CD14-positive monocyte (primary cell): ENCODE data around the gene RNU6-8. TPM values are rescaled to one million over a fixed set of nuclear protein-coding genes. Genes with fewer than 3 reads are reported as not detected.

Experiments
- DNase-seq, 3 donors: peaks; one replicate each; pipeline ENCODE4 v3.0.0-alpha.2; 2011 to 2022
- H2AFZ ChIP-seq: 2 replicates; pipeline ENCODE4 v1.6.0; 2012; ENCODE audit warnings: mild to moderate bottlenecking, low read depth, low read length, inconsistent platforms; ENCODE audit not compliant: insufficient read depth, poor library complexity, severe bottlenecking
- H3K27ac ChIP-seq, 2 donors: 1 replicate in 1 of 2; 2 replicates in 1 of 2; pipeline ENCODE4 v1.5.1; 2012 to 2013; ENCODE audit warnings: low read length in 2 of 2, control low read depth in 1 of 2, inconsistent platforms in 1 of 2, low read depth in 1 of 2, mild to moderate bottlenecking in 1 of 2
- H3K27me3 ChIP-seq, 2 donors: one replicate each; pipeline versions ENCODE4 v1.6.0 to v1.6.1; 2011 to 2013; ENCODE audit warnings: low read length in 2 of 2; ENCODE audit not compliant: control insufficient read depth in 2 of 2, insufficient read depth in 2 of 2
- H3K36me3 ChIP-seq, 2 donors: replicated peaks in 1 of 2; 1 replicate in 1 of 2; 2 replicates in 1 of 2; pipeline versions ENCODE4 v1.5.1 to v1.6.1; 2012 to 2013; ENCODE audit warnings: low read length in 2 of 2, control low read depth in 1 of 2, inconsistent platforms in 1 of 2, mild to moderate bottlenecking in 1 of 2; ENCODE audit not compliant: insufficient read depth in 2 of 2, control insufficient read depth in 1 of 2
- H3K4me1 ChIP-seq, 2 donors: 1 replicate in 1 of 2; 2 replicates in 1 of 2; pipeline versions ENCODE4 v1.5.1 to v1.6.1; 2012 to 2013; ENCODE audit warnings: low read length in 2 of 2, control low read depth in 1 of 2, inconsistent platforms in 1 of 2, mild to moderate bottlenecking in 1 of 2, moderate library complexity in 1 of 2; ENCODE audit not compliant: insufficient read depth in 2 of 2, control insufficient read depth in 1 of 2
- H3K4me2 ChIP-seq: replicated peaks from 2 replicates; pipeline ENCODE3; 2012; ENCODE audit warnings: low read length, moderate library complexity, mild to moderate bottlenecking; ENCODE audit not compliant: poor library complexity, severe bottlenecking; ENCODE audit errors: extremely low read depth
- H3K4me3 ChIP-seq, 3 experiments: fragments of 200-600 bp in 1 of 3; sonication (generic) in 1 of 3; replicated peaks in 1 of 3; 1 replicate in 2 of 3; 2 replicates in 1 of 3; pipeline ENCODE4 v1.5.1; 2011 to 2013; ENCODE audit warnings: low read length in 3 of 3, mild to moderate bottlenecking in 3 of 3, control low read depth in 2 of 3, low read depth in 2 of 3, inconsistent platforms in 1 of 3, moderate library complexity in 1 of 3
- H3K79me2 ChIP-seq: 2 replicates; pipeline ENCODE4 v1.6.0; 2012; ENCODE audit warnings: mild to moderate bottlenecking, control low read depth, inconsistent platforms, low read length, moderate library complexity; ENCODE audit not compliant: insufficient read depth
- H3K9ac ChIP-seq: 2 replicates; pipeline ENCODE4 v1.6.0; 2017; ENCODE audit warnings: low read length, mild to moderate bottlenecking; ENCODE audit not compliant: insufficient read depth, poor library complexity, severe bottlenecking
- H3K9me3 ChIP-seq, 2 donors: replicated peaks in 1 of 2; 1 replicate in 1 of 2; 2 replicates in 1 of 2; pipeline versions ENCODE4 v1.5.1 to v1.6.1; 2012 to 2013; ENCODE audit warnings: low read length in 2 of 2, control low read depth in 1 of 2; ENCODE audit not compliant: control insufficient read depth in 1 of 2, insufficient read depth in 1 of 2
- H4K20me1 ChIP-seq: 2 replicates; pipeline ENCODE4 v1.6.0; 2012; ENCODE audit warnings: mild to moderate bottlenecking, low read length, control low read depth, moderate library complexity; ENCODE audit not compliant: insufficient read depth
- H3K27ac Mint-ChIP-seq, 7 donors: one replicate each; pipeline ENCODE4 v1.8.0; 2020; ENCODE audit warnings: mild to moderate bottlenecking in 7 of 7, mixed read lengths in 7 of 7, moderate library complexity in 6 of 7, inconsistent platforms in 2 of 7
- H3K27me3 Mint-ChIP-seq, 3 donors: one replicate each; pipeline ENCODE4 v1.8.0; 2021 to 2022; ENCODE audit warnings: low read depth in 3 of 3, mild to moderate bottlenecking in 3 of 3, mixed read lengths in 3 of 3, moderate library complexity in 3 of 3, inconsistent platforms in 1 of 3
- H3K36me3 Mint-ChIP-seq, 2 donors: one replicate each; pipeline ENCODE4 v1.8.0; 2020; ENCODE audit warnings: mixed read lengths in 2 of 2, inconsistent platforms in 1 of 2, mild to moderate bottlenecking in 1 of 2
- H3K4me1 Mint-ChIP-seq: one replicate; pipeline ENCODE4 v1.8.0; 2020; ENCODE audit warnings: mild to moderate bottlenecking, mixed read lengths
- H3K4me3 Mint-ChIP-seq, 2 donors: one replicate each; pipeline ENCODE4 v1.8.0; 2020; ENCODE audit warnings: mild to moderate bottlenecking in 2 of 2, mixed read lengths in 2 of 2, moderate library complexity in 1 of 2
- H3K9me3 Mint-ChIP-seq, 7 donors: one replicate each; pipeline ENCODE4 v1.8.0; 2020 to 2022; ENCODE audit warnings: mixed read lengths in 7 of 7, mild to moderate bottlenecking in 6 of 7, moderate library complexity in 6 of 7, inconsistent platforms in 2 of 7
- WGBS: methylation state at CpG from one replicate; pipeline ENCODE4 v1.1.5; 2013; ENCODE audit warnings: missing lambda C conversion rate; ENCODE audit not compliant: insufficient coverage; 5-methylcytosine and 5-hydroxymethylcytosine counted together
- intact Hi-C, 2 donors: fragments of 100-400 bp; cut with micrococcal nuclease; formaldehyde crosslinking; loops; one replicate each; pipeline versions ENCODE4 v1.15.0 to v1.15.1; 2023
- polyA plus RNA-seq, 3 donors: library from polyadenylated mRNA; depleted of rRNA in 1 of 3; unstranded in 2 of 3; stranded (reverse) in 1 of 3; fragments of 300-500 nt in 2 of 3; fragments of >200 nt in 1 of 3; fragmentation: Illumina TruSeq in 2 of 3; gene quantifications; 1 replicate in 2 of 3; 2 replicates in 1 of 3; pipeline ENCODE4 v1.2.3, GENCODE V29; 2012 to 2021
- TF ChIP-seq, protein P1 (sequence below): fragments of 200-600 bp; IDR thresholded peaks from one replicate; pipeline ENCODE4 v1.8.0; 2022; ENCODE audit warnings: antibody characterized with exemption, mild to moderate bottlenecking

Gene RNU6-8
- polyA plus RNA-seq, 3 donors: not detected

DNA sequence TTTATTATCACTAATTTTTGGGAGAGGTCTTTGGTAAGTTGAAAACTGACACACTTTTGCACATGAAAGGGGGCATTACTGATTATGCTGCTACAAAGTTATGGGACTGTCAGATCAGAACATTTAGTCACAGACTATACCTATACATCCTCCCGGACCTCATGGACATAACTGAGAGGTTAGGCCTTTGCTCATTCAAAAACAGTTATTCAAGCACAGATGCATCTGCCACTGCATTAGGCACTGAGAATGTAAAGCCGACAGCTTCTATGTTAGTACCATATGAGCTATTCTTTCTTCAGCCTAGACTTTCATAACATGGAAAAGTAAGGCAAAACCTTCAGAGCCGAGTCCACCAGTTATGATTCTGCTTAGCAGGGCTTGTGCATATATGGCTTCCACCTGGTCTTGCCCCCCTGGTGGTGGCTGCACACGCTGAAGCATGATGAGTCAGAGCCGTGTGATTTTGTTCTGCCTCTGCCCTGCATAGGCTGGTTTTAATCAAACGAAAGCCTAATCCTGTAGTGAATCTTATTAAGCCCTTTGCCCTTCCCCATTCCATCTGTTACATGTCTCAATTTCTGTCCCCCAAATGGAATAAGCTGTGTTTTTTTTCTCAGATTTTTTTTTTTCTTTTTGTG, 21.8 kb upstream of the RNU6-8 start:
- no peak overlapping the region for H2AFZ ChIP-seq
- TF ChIP-seq, protein P1, sequence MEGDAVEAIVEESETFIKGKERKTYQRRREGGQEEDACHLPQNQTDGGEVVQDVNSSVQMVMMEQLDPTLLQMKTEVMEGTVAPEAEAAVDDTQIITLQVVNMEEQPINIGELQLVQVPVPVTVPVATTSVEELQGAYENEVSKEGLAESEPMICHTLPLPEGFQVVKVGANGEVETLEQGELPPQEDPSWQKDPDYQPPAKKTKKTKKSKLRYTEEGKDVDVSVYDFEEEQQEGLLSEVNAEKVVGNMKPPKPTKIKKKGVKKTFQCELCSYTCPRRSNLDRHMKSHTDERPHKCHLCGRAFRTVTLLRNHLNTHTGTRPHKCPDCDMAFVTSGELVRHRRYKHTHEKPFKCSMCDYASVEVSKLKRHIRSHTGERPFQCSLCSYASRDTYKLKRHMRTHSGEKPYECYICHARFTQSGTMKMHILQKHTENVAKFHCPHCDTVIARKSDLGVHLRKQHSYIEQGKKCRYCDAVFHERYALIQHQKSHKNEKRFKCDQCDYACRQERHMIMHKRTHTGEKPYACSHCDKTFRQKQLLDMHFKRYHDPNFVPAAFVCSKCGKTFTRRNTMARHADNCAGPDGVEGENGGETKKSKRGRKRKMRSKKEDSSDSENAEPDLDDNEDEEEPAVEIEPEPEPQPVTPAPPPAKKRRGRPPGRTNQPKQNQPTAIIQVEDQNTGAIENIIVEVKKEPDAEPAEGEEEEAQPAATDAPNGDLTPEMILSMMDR: no peak
- H3K36me3 ChIP-seq: no peaks in the 10 kb centered on the region
- H3K9me3 ChIP-seq: no peaks in the 10 kb centered on the region
- Mint-ChIP-seq H3K4me3 (no peak overlapping the region), H3K27ac (no peak overlapping the region), H3K36me3 (no peaks in the 10 kb centered on the region), H3K9me3 (no peaks in the 10 kb centered on the region), H3K27me3 (peaks cover 0 to 8% (median 2%) of the 10 kb centered on the region in 3 donors), H3K4me1 (peaks cover 2% of the 10 kb centered on the region)
- no peaks in the 10 kb centered on the region for H3K4me1 ChIP-seq
- no peaks in the 10 kb centered on the region for H3K79me2 ChIP-seq
- H3K27ac ChIP-seq: no peak overlapping the region
- WGBS: 53% methylated on average over 4 of the region's 6 CpGs
- H4K20me1 ChIP-seq: no peaks in the 10 kb centered on the region
- H3K4me2 ChIP-seq: no peak overlapping the region
- intact Hi-C loops: no loop called here
- DNase-seq: peak in 1 of 3 donors; percentile 24
- no peak overlapping the region for H3K4me3 ChIP-seq
- no peak overlapping the region for H3K9ac ChIP-seq
- H3K27me3 ChIP-seq: no peaks in the 10 kb centered on the region

DNA sequence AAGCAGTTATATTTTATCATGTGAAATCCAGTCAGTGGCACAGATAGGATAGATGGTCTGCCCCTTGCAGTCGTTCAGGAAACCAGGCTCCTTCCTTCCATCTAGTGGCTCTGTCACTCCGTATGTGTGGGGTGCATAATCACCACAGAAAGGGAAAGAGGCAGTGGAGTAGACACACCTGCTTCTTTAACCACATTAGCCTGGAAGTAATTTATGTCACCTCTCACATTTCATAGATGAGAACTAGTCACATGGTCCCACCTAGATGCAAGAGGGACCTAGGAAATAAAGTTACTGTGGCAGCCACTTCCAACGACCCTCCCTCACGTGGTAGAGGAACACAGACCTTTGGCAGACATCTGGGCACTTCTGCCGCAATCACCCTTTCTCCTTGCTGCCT, 14.2 kb upstream of the RNU6-8 start:
- Histone ChIP-seq H3K9ac (no peak overlapping the region), H4K20me1 (no peaks in the 10 kb centered on the region), H3K79me2 (no peaks in the 10 kb centered on the region), H3K9me3 (no peaks in the 10 kb centered on the region), H3K36me3 (no peaks in the 10 kb centered on the region), H2AFZ (no peak overlapping the region), H3K4me3 (no peak overlapping the region), H3K27me3 (no peaks in the 10 kb centered on the region), H3K27ac (no peak overlapping the region), H3K4me2 (no peak overlapping the region), H3K4me1 (no peaks in the 10 kb centered on the region)
- TF ChIP-seq, protein P1: no peak
- peaks cover 0 to 8% (median 0%) of the 10 kb centered on the region in 3 donors for H3K27me3 Mint-ChIP-seq
- intact Hi-C loops: no loop called here
- no peak overlapping the region for H3K27ac Mint-ChIP-seq
- H3K4me1 Mint-ChIP-seq: peaks cover 3% of the 10 kb centered on the region
- no peak overlapping the region for H3K4me3 Mint-ChIP-seq
- H3K36me3 Mint-ChIP-seq: no peaks in the 10 kb centered on the region
- no peak for DNase-seq
- H3K9me3 Mint-ChIP-seq: no peaks in the 10 kb centered on the region
- 0% methylated on average over 2 of the region's 5 CpGs for WGBS
